T-cell (primary cell): Measurements from ENCODE around the gene DNAH14. TPM values are rescaled to one million over a fixed set of nuclear protein-coding genes. Genes with fewer than 3 reads are reported as not detected.

Experiments
- ATAC-seq, 4 experiments: fragments of 200-7000 bp in 3 of 4; fragments of 150-1000 bp in 1 of 4; cut with Tn5 transposase; replicated peaks in 1 of 4; 1 replicate in 3 of 4; 2 replicates in 1 of 4; pipeline ENCODE4 v1.10.0; 2021; ENCODE audit warnings: moderate library complexity in 3 of 4, mild to moderate bottlenecking in 2 of 4, moderate number of reproducible peaks in 1 of 4
- CTCF ChIA-PET, 2 donors: fragments of 300-600 bp; sonication (Branson Sonifier 250); formaldehyde crosslinking; loops; one replicate each; lab custom pipeline; 2022; ENCODE audit warnings: antibody characterized with exemption in 2 of 2; lab: Charles Lee
- POLR2A ChIA-PET, 2 donors: fragments of 300-600 bp; sonication (Branson Sonifier 250); formaldehyde crosslinking; loops; one replicate each; lab custom pipeline; 2022; ENCODE audit warnings: antibody characterized with exemption in 2 of 2; lab: Charles Lee
- DNase-seq, 35 experiments: peaks; one replicate each; pipeline versions ENCODE4 v3.0.0 to v3.0.0-alpha.2; 2013 to 2023
- H3K27ac ChIP-seq: one replicate; pipeline ENCODE4 v1.5.1; 2013; ENCODE audit warnings: low read length
- H3K27me3 ChIP-seq, 2 experiments: replicated peaks in 1 of 2; 1 replicate in 1 of 2; 2 replicates in 1 of 2; pipeline versions ENCODE4 v1.6.1 to v1.7.0; 2013; ENCODE audit warnings: low read length in 1 of 2, mixed read lengths in 1 of 2; ENCODE audit not compliant: control insufficient read depth in 2 of 2, insufficient read depth in 2 of 2; ENCODE audit errors: extremely low read depth in 1 of 2
- H3K36me3 ChIP-seq, 2 donors: 1 replicate in 1 of 2; 2 replicates in 1 of 2; pipeline versions ENCODE4 v1.6.1 to v1.7.0; 2013; ENCODE audit warnings: low read length in 1 of 2; ENCODE audit not compliant: control insufficient read depth in 2 of 2, insufficient read depth in 1 of 2; ENCODE audit errors: extremely low read depth in 1 of 2
- H3K4me1 ChIP-seq, 2 experiments: 1 replicate in 1 of 2; 2 replicates in 1 of 2; pipeline versions ENCODE4 v1.6.1 to v1.7.0; 2013; ENCODE audit warnings: low read length in 2 of 2, mixed read lengths in 1 of 2; ENCODE audit not compliant: insufficient read depth in 2 of 2, control insufficient read depth in 1 of 2; ENCODE audit errors: extremely low read depth in 1 of 2
- H3K4me3 ChIP-seq, 2 donors: 1 replicate in 1 of 2; 2 replicates in 1 of 2; pipeline versions ENCODE4 v1.5.1 to v1.7.0; 2013; ENCODE audit warnings: mild to moderate bottlenecking in 2 of 2, low read length in 1 of 2, moderate library complexity in 1 of 2; ENCODE audit not compliant: control insufficient read depth in 1 of 2; ENCODE audit errors: extremely low read depth in 1 of 2
- H3K9me3 ChIP-seq: 2 replicates; pipeline ENCODE4 v1.7.0; 2013
- H3K27ac Mint-ChIP-seq, 2 donors: one replicate each; pipeline ENCODE4 v1.8.0; 2020 to 2021; ENCODE audit warnings: mild to moderate bottlenecking in 2 of 2, mixed read lengths in 2 of 2
- H3K27me3 Mint-ChIP-seq, 2 donors: one replicate each; pipeline ENCODE4 v1.8.0; 2021 to 2022; ENCODE audit warnings: mixed read lengths in 2 of 2
- H3K36me3 Mint-ChIP-seq: one replicate; pipeline ENCODE4 v1.8.0; 2021; ENCODE audit warnings: mixed read lengths
- H3K4me1 Mint-ChIP-seq, 3 donors: one replicate each; pipeline ENCODE4 v1.8.0; 2020 to 2022; ENCODE audit warnings: mixed read lengths in 3 of 3, mild to moderate bottlenecking in 1 of 3
- H3K4me3 Mint-ChIP-seq, 3 donors: one replicate each; pipeline ENCODE4 v1.8.0; 2020 to 2022; ENCODE audit warnings: mild to moderate bottlenecking in 3 of 3, mixed read lengths in 3 of 3, moderate library complexity in 3 of 3
- H3K9me3 Mint-ChIP-seq, 3 donors: one replicate each; pipeline ENCODE4 v1.8.0; 2020 to 2022; ENCODE audit warnings: mixed read lengths in 3 of 3
- WGBS: methylation state at CpG from one replicate; pipeline ENCODE4 v1.1.5; 2013; ENCODE audit warnings: missing lambda C conversion rate; ENCODE audit not compliant: insufficient coverage; 5-methylcytosine and 5-hydroxymethylcytosine counted together
- total RNA-seq, 35 experiments: library from RNA in 6 of 35; stranded (reverse) in 6 of 35; fragments of 120-200 nt in 1 of 35; gene quantifications; one replicate each; pipeline versions ENCODE4 v1.2.1 to v1.2.4 and lab custom pipeline; 2013 to 2026

DNAH14 gene
- total RNA-seq, 5 donors from 2014 or later (not counting 1 experiment from before 2014, with no cell fraction given): 0.06 to 1.4 (median 0.39) TPM; not detected in 1

GRCh38 chr1:225434046-225434445, 504.6 kb downstream of the DNAH14 start:
- no peak overlapping the region for H3K4me3 ChIP-seq
- no peaks in the 10 kb centered on the region for H3K9me3 ChIP-seq
- H3K4me1 Mint-ChIP-seq: peaks cover 3 to 6% (median 5%) of the 10 kb centered on the region in 3 donors
- H3K4me1 ChIP-seq: peaks cover 2 to 4% of the 10 kb centered on the region in 2 experiments
- CTCF ChIA-PET: interaction anchor here in 1 of 2 donors (0.6 to 1.0 kb wide), 3 partner anchors 8 to 553 kb away, joined by 3 read pairs; no protein-coding TSS in a partner anchor
- no peak for ATAC-seq
- POLR2A ChIA-PET: no interaction called here
- peaks cover 0 to 3% of the 10 kb centered on the region in 2 experiments for H3K27me3 ChIP-seq
- no peaks in the 10 kb centered on the region for H3K27me3 Mint-ChIP-seq
- no peaks in the 10 kb centered on the region for H3K36me3 ChIP-seq
- no peak for DNase-seq
- H3K27ac Mint-ChIP-seq: no peak overlapping the region
- H3K9me3 Mint-ChIP-seq: no peaks in the 10 kb centered on the region
- no peak overlapping the region for H3K4me3 Mint-ChIP-seq
- H3K27ac ChIP-seq: no peak overlapping the region
- WGBS: 90% methylated on average over 3 of the region's 5 CpGs
- no peaks in the 10 kb centered on the region for H3K36me3 Mint-ChIP-seq

- no peaks in the 10 kb centered on the region for H3K9me3 ChIP-seq
- no peak overlapping the region for H3K27ac ChIP-seq
- no peaks in the 10 kb centered on the region for H3K9me3 Mint-ChIP-seq
- peaks cover 0 to 5% (median 4%) of the 10 kb centered on the region in 3 donors for H3K4me1 Mint-ChIP-seq
- H3K4me1 ChIP-seq: no peaks in the 10 kb centered on the region
- no peaks in the 10 kb centered on the region for H3K27me3 Mint-ChIP-seq
- H3K27me3 ChIP-seq: peaks cover 0 to 3% of the 10 kb centered on the region in 2 experiments
- ATAC-seq (no peak), DNase-seq (no peak)
- no peaks in the 10 kb centered on the region for H3K36me3 ChIP-seq
- ChIA-PET CTCF (no interaction called here), POLR2A (no interaction called here)
- WGBS: no CpG with 5 or more reads among the region's 6 CpGs
- no peaks in the 10 kb centered on the region for H3K36me3 Mint-ChIP-seq
- no peak overlapping the region for H3K4me3 ChIP-seq
- H3K27ac Mint-ChIP-seq: no peak overlapping the region
- no peak overlapping the region for H3K4me3 Mint-ChIP-seq
Observed at GRCh38 chr1:225435076-225435475, 505.6 kb downstream of the DNAH14 start.

- H3K4me1 ChIP-seq: no peaks in the 10 kb centered on the region
- H3K4me1 Mint-ChIP-seq: peaks cover 0 to 5% (median 4%) of the 10 kb centered on the region in 3 donors
- ChIA-PET POLR2A (no interaction called here), CTCF (interaction anchor here in 1 of 2 donors (0.7 kb wide), 1 partner anchor 40 kb away, joined by 3 read pairs; no protein-coding TSS in a partner anchor)
- no peak overlapping the region for H3K4me3 ChIP-seq
- no peaks in the 10 kb centered on the region for H3K27me3 Mint-ChIP-seq
- no peaks in the 10 kb centered on the region for H3K9me3 Mint-ChIP-seq
- H3K36me3 Mint-ChIP-seq: no peaks in the 10 kb centered on the region
- H3K36me3 ChIP-seq: no peaks in the 10 kb centered on the region
- H3K9me3 ChIP-seq: no peaks in the 10 kb centered on the region
- H3K4me3 Mint-ChIP-seq: no peak overlapping the region
- no CpG with 5 or more reads among the region's 1 CpG for WGBS
- H3K27ac ChIP-seq: no peak overlapping the region
- ATAC-seq: no peak
- no peak for DNase-seq
- no peak overlapping the region for H3K27ac Mint-ChIP-seq
- peaks cover 0 to 3% of the 10 kb centered on the region in 2 experiments for H3K27me3 ChIP-seq
Observed at GRCh38 chr1:225435487-225435886, 506.0 kb downstream of the DNAH14 start.

- WGBS: 89% methylated on average over 3 of the region's 6 CpGs
- Mint-ChIP-seq H3K4me3 (no peak overlapping the region), H3K27me3 (no peaks in the 10 kb centered on the region), H3K9me3 (no peaks in the 10 kb centered on the region), H3K4me1 (peaks cover under 1 to 6% (median 5%) of the 10 kb centered on the region in 3 donors), H3K27ac (no peak overlapping the region), H3K36me3 (no peaks in the 10 kb centered on the region)
- Histone ChIP-seq H3K27ac (no peak overlapping the region), H3K36me3 (no peaks in the 10 kb centered on the region), H3K4me1 (no peaks in the 10 kb centered on the region), H3K4me3 (no peak overlapping the region), H3K9me3 (no peaks in the 10 kb centered on the region), H3K27me3 (peaks cover 0 to 3% of the 10 kb centered on the region in 2 experiments)
- ChIA-PET CTCF (interaction anchor here in 1 of 2 donors (0.7 kb wide), 1 partner anchor 39 kb away, joined by 3 read pairs; no protein-coding TSS in a partner anchor), POLR2A (no interaction called here)
- DNase-seq: no peak
- no peak for ATAC-seq
Observed at GRCh38 chr1:225435957-225436392, 506.5 kb downstream of the DNAH14 start.

GRCh38 chr1:225437710-225438437, 508.4 kb downstream of the DNAH14 start:
- H3K4me1 Mint-ChIP-seq: peaks cover 18 to 25% (median 23%) of the 10 kb centered on the region in 3 donors
- CTCF ChIA-PET: interaction anchor here in 1 of 2 donors (1.6 kb wide), 1 partner anchor 23 kb away, joined by 4 read pairs; no protein-coding TSS in a partner anchor

GRCh38 chr1:225440380-225441221, 511.1 kb downstream of the DNAH14 start:
- Mint-ChIP-seq H3K36me3 (no peaks in the 10 kb centered on the region), H3K27ac (peak overlapping the region in 1 of 2 donors; percentile 32), H3K27me3 (no peaks in the 10 kb centered on the region), H3K9me3 (no peaks in the 10 kb centered on the region), H3K4me3 (no peak overlapping the region), H3K4me1 (peaks cover 43 to 51% (median 49%) of the 10 kb centered on the region in 3 donors)
- ATAC-seq (no peak), DNase-seq (no peak)
- CTCF ChIA-PET: interaction anchor here (0.6 to 1.5 kb wide), 7 partner anchors 12 to 624 kb away, joined by 3 to 9 read pairs (median 4); partner anchors contain the start of gene LBR (in 1 of the 2)
- H3K4me1 ChIP-seq: peaks cover 14 to 43% of the 10 kb centered on the region in 2 experiments
- H3K9me3 ChIP-seq: no peaks in the 10 kb centered on the region
- WGBS: no CpG with 5 or more reads among the region's 4 CpGs
- no peak overlapping the region for H3K4me3 ChIP-seq
- H3K36me3 ChIP-seq: no peaks in the 10 kb centered on the region
- H3K27ac ChIP-seq: no peak overlapping the region
- H3K27me3 ChIP-seq: no peaks in the 10 kb centered on the region
- POLR2A ChIA-PET: interaction anchor here (0.6 to 1.0 kb wide), 4 partner anchors 10 to 19 kb away, joined by 3 to 4 read pairs (median 4); partner anchors contain the start of gene LBR (in 1 of the 2)

More at GRCh38 chr1:225437710-225438437, 508.4 kb downstream of the DNAH14 start:
- H3K9me3 Mint-ChIP-seq: no peaks in the 10 kb centered on the region
- no peaks in the 10 kb centered on the region for H3K36me3 ChIP-seq
- H3K27me3 ChIP-seq: peaks cover 0 to 3% of the 10 kb centered on the region in 2 experiments
- no peak overlapping the region for H3K27ac Mint-ChIP-seq
- ATAC-seq (no peak), DNase-seq (no peak)
- H3K36me3 Mint-ChIP-seq: no peaks in the 10 kb centered on the region
- WGBS: 100% methylated on average over 2 of the region's 5 CpGs
- no peak overlapping the region for H3K27ac ChIP-seq
- H3K27me3 Mint-ChIP-seq: no peaks in the 10 kb centered on the region
- H3K4me3 ChIP-seq: no peak overlapping the region
- POLR2A ChIA-PET: no interaction called here
- H3K4me3 Mint-ChIP-seq: no peak overlapping the region
- H3K9me3 ChIP-seq: no peaks in the 10 kb centered on the region
- H3K4me1 ChIP-seq: peaks cover 6 to 17% of the 10 kb centered on the region in 2 experiments
